ENCODE results near the gene CTNNBL1. TPM values are rescaled to one million over a fixed set of nuclear protein-coding genes. Genes with fewer than 3 reads are reported as not detected.

CTNNBL1 gene
- total RNA-seq, 1 donor from 2014 or later, result 67.0 TPM

GRCh38 chr20:37686762-37687477 is 6.9 kb upstream of the CTNNBL1 start:
- FAIRE-seq, result no peak

DNA sequence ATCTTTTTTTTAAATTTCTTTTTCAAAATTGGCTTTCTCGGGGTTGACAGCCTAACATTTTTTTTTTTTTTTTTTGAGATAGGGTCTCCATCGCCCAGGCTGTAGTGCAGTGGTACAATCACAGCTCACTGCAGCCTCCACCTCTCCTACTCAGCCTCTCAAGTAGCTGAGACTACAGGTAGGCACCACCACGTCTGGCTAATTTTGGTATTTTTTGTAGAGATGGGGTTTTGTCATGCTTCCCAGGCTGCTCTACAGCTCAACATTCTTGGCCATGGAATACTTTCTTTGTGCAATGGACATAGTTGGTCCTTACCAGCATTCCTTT is 6.4 kb upstream of the CTNNBL1 start:
- H3K9me3 Mint-ChIP-seq (ENCODE audit: unreplicated experiment), result peaks cover 2% of the 10 kb centered on the region
- no peak overlapping the region for H3K27ac Mint-ChIP-seq (ENCODE audit: unreplicated experiment)
- Histone ChIP-seq H3K79me2 (ENCODE audit: insufficient read depth, low read length) (no peaks in the 10 kb centered on the region), H3K36me3 (ENCODE audit: insufficient read depth, low read length) (no peaks in the 10 kb centered on the region), H3K4me2 (ENCODE audit: low read length) (no peak overlapping the region), H4K20me1 (ENCODE audit: insufficient read depth, low read length) (no peaks in the 10 kb centered on the region), H2AFZ (ENCODE audit: low read depth, low read length) (no peak overlapping the region), H3K4me3 (ENCODE audit: insufficient read depth, low read depth, low read length) (no peak overlapping the region), H3K9ac (ENCODE audit: low read length) (no peak overlapping the region), H3K9me3 (ENCODE audit: insufficient read depth, low read depth, low read length) (peaks cover 6% of the 10 kb centered on the region), H3K27ac (ENCODE audit: low read depth, low read length) (no peak overlapping the region), H3K4me1 (ENCODE audit: insufficient read depth, low read length) (no peaks in the 10 kb centered on the region), H3K27me3 (ENCODE audit: insufficient read depth, low read length) (peaks cover 17% of the 10 kb centered on the region)
- no peak for DNase-seq (ENCODE audit: low read depth)
- H3K36me3 Mint-ChIP-seq (ENCODE audit: low read depth, unreplicated experiment), result no peaks in the 10 kb centered on the region
- TF ChIP-seq CTCF (IDR thresholded peaks at IDR 0.05; ENCODE audit: insufficient read depth, low read depth, low read length), result no peak
- TF ChIP-seq EZH2 (IDR thresholded peaks at IDR 0.05; ENCODE audit: insufficient read depth, low read length), result no peak
- H3K27me3 Mint-ChIP-seq (ENCODE audit: low read depth, unreplicated experiment), result peaks cover 18% of the 10 kb centered on the region
- no peaks in the 10 kb centered on the region for H3K4me1 Mint-ChIP-seq (ENCODE audit: low read depth, unreplicated experiment)
- H3K4me3 Mint-ChIP-seq (ENCODE audit: unreplicated experiment), result no peak overlapping the region
- FAIRE-seq, result no peak

More at GRCh38 chr20:37686762-37687477, 6.9 kb upstream of the CTNNBL1 start:
- no peaks in the 10 kb centered on the region for H3K36me3 ChIP-seq (ENCODE audit: insufficient read depth, low read length)
- H3K27ac ChIP-seq (ENCODE audit: low read depth, low read length), result no peak overlapping the region
- no peaks in the 10 kb centered on the region for H3K4me1 ChIP-seq (ENCODE audit: insufficient read depth, low read length)
- no peak overlapping the region for H3K4me2 ChIP-seq (ENCODE audit: low read length)
- H2AFZ ChIP-seq (ENCODE audit: low read depth, low read length), result no peak overlapping the region
- peaks cover 2% of the 10 kb centered on the region for H3K9me3 Mint-ChIP-seq (ENCODE audit: unreplicated experiment)
- peak; percentile 28 for DNase-seq (ENCODE audit: low read depth)
- TF ChIP-seq CTCF (IDR thresholded peaks at IDR 0.05; ENCODE audit: insufficient read depth, low read depth, low read length) (no peak), EZH2 (IDR thresholded peaks at IDR 0.05; ENCODE audit: insufficient read depth, low read length) (no peak)
- H3K79me2 ChIP-seq (ENCODE audit: insufficient read depth, low read length), result no peaks in the 10 kb centered on the region
- H3K9ac ChIP-seq (ENCODE audit: low read length), result no peak overlapping the region
- no peak overlapping the region for H3K4me3 ChIP-seq (ENCODE audit: insufficient read depth, low read depth, low read length)
- no peak overlapping the region for H3K27ac Mint-ChIP-seq (ENCODE audit: unreplicated experiment)
- no peak overlapping the region for H3K4me3 Mint-ChIP-seq (ENCODE audit: unreplicated experiment)
- H3K9me3 ChIP-seq (ENCODE audit: insufficient read depth, low read depth, low read length), result peaks cover 6% of the 10 kb centered on the region
- H3K36me3 Mint-ChIP-seq (ENCODE audit: low read depth, unreplicated experiment), result no peaks in the 10 kb centered on the region
- no peaks in the 10 kb centered on the region for H4K20me1 ChIP-seq (ENCODE audit: insufficient read depth, low read length)
- H3K27me3 Mint-ChIP-seq (ENCODE audit: low read depth, unreplicated experiment), result peaks cover 18% of the 10 kb centered on the region
- H3K4me1 Mint-ChIP-seq (ENCODE audit: low read depth, unreplicated experiment), result no peaks in the 10 kb centered on the region
- peaks cover 17% of the 10 kb centered on the region for H3K27me3 ChIP-seq (ENCODE audit: insufficient read depth, low read length)

DNA sequence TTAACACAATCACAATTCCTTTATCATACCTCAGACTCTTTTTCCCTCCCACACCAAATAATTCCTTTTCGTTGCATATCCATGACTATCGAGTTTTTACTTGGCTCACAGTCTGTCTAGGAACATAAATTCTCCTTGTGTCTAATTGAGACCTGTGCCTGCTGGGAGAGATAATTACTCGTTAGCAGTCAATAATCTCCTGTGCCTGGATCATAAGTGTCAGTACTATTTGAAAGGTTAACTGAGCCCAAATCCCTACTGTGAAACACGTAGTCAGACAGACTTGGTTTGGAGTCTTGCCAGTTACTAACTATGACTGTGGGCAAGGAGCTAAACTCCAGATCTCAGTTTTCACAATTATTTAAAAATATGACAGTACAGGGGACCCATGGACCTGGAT is 5.7 kb upstream of the CTNNBL1 start:
- no peak for FAIRE-seq
- peaks cover 18% of the 10 kb centered on the region for H3K27me3 Mint-ChIP-seq (ENCODE audit: low read depth, unreplicated experiment)

More for the DNA sequence above, 5.7 kb upstream of the CTNNBL1 start:
- Histone ChIP-seq H3K4me2 (ENCODE audit: low read length) (no peak overlapping the region), H3K27me3 (ENCODE audit: insufficient read depth, low read length) (peaks cover 15% of the 10 kb centered on the region), H3K27ac (ENCODE audit: low read depth, low read length) (no peak overlapping the region), H3K9ac (ENCODE audit: low read length) (no peak overlapping the region), H3K4me3 (ENCODE audit: insufficient read depth, low read depth, low read length) (no peak overlapping the region), H4K20me1 (ENCODE audit: insufficient read depth, low read length) (no peaks in the 10 kb centered on the region), H3K9me3 (ENCODE audit: insufficient read depth, low read depth, low read length) (peaks cover 6% of the 10 kb centered on the region), H3K4me1 (ENCODE audit: insufficient read depth, low read length) (no peaks in the 10 kb centered on the region), H3K36me3 (ENCODE audit: insufficient read depth, low read length) (no peaks in the 10 kb centered on the region), H3K79me2 (ENCODE audit: insufficient read depth, low read length) (no peaks in the 10 kb centered on the region), H2AFZ (ENCODE audit: low read depth, low read length) (no peak overlapping the region)
- Mint-ChIP-seq H3K4me1 (ENCODE audit: low read depth, unreplicated experiment) (no peaks in the 10 kb centered on the region), H3K36me3 (ENCODE audit: low read depth, unreplicated experiment) (no peaks in the 10 kb centered on the region), H3K27ac (ENCODE audit: unreplicated experiment) (no peak overlapping the region), H3K9me3 (ENCODE audit: unreplicated experiment) (peaks cover 2% of the 10 kb centered on the region), H3K4me3 (ENCODE audit: unreplicated experiment) (no peak overlapping the region)
- no peak for DNase-seq (ENCODE audit: low read depth)
- TF ChIP-seq CTCF (IDR thresholded peaks at IDR 0.05; ENCODE audit: insufficient read depth, low read depth, low read length) (no peak), EZH2 (IDR thresholded peaks at IDR 0.05; ENCODE audit: insufficient read depth, low read length) (no peak)
